Measurements from ENCODE around the gene IL13RA2.

The IL13RA2 gene

GRCh38 chrX:114985967-114986592, 31.3 kb downstream of the IL13RA2 start:
- Histone ChIP-seq H3K27ac (no peak overlapping the region), H3K27me3 (replicated peaks) (no peaks in the 10 kb centered on the region), H3K36me3 (replicated peaks) (no peaks in the 10 kb centered on the region), H3K4me3 (ENCODE audit: low read depth, low read length) (no peak overlapping the region)
- TF ChIP-seq, protein P1, sequence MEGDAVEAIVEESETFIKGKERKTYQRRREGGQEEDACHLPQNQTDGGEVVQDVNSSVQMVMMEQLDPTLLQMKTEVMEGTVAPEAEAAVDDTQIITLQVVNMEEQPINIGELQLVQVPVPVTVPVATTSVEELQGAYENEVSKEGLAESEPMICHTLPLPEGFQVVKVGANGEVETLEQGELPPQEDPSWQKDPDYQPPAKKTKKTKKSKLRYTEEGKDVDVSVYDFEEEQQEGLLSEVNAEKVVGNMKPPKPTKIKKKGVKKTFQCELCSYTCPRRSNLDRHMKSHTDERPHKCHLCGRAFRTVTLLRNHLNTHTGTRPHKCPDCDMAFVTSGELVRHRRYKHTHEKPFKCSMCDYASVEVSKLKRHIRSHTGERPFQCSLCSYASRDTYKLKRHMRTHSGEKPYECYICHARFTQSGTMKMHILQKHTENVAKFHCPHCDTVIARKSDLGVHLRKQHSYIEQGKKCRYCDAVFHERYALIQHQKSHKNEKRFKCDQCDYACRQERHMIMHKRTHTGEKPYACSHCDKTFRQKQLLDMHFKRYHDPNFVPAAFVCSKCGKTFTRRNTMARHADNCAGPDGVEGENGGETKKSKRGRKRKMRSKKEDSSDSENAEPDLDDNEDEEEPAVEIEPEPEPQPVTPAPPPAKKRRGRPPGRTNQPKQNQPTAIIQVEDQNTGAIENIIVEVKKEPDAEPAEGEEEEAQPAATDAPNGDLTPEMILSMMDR (IDR thresholded peaks at IDR 0.05; ENCODE audit: low read depth, low read length, missing control alignments): no peak
- in situ Hi-C loops (cut with HindIII; ENCODE audit: low pct_ligation_motif_present, low sequenced_read_pairs): no loop called here
- DNase-seq: no peak

DNA sequence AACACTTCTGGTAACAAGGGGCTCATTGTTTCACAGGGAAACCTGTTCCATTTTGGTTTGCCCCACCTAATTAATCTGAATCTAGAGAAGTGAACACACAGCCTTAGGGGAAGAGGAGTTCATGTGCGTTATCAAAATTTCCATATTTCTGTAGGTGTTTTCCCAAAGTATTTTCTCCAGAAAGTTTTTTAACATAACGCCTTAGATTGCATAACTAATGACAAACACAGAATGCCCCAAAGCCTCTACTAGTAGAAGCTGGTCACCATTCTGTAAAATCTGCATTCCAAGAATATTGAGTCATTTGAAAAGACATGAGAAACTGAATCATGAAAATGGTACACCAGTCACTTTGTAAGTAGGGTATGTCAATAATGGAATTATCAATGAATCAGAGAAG, 41.1 kb downstream of the IL13RA2 start:
- Histone ChIP-seq H3K27ac (no peak overlapping the region), H3K36me3 (replicated peaks) (no peaks in the 10 kb centered on the region), H3K4me3 (ENCODE audit: low read depth, low read length) (no peak overlapping the region), H3K27me3 (replicated peaks) (no peaks in the 10 kb centered on the region)
- DNase-seq: no peak
- in situ Hi-C loops (cut with HindIII; ENCODE audit: low pct_ligation_motif_present, low sequenced_read_pairs): no loop called here
- TF ChIP-seq, protein P1 (IDR thresholded peaks at IDR 0.05; ENCODE audit: low read depth, low read length, missing control alignments): no peak

- no peaks in the 10 kb centered on the region for H3K36me3 ChIP-seq (replicated peaks)
- TF ChIP-seq, protein P1 (IDR thresholded peaks at IDR 0.05; ENCODE audit: low read depth, low read length, missing control alignments): no peak
- H3K27ac ChIP-seq: no peak overlapping the region
- H3K27me3 ChIP-seq (replicated peaks): no peaks in the 10 kb centered on the region
- no peak for DNase-seq
- in situ Hi-C loops (cut with HindIII; ENCODE audit: low pct_ligation_motif_present, low sequenced_read_pairs): no loop called here
- H3K4me3 ChIP-seq (ENCODE audit: low read depth, low read length): no peak overlapping the region
These were observed 44.4 kb downstream of the IL13RA2 start for GRCh38 chrX:114973013-114973412.

DNA sequence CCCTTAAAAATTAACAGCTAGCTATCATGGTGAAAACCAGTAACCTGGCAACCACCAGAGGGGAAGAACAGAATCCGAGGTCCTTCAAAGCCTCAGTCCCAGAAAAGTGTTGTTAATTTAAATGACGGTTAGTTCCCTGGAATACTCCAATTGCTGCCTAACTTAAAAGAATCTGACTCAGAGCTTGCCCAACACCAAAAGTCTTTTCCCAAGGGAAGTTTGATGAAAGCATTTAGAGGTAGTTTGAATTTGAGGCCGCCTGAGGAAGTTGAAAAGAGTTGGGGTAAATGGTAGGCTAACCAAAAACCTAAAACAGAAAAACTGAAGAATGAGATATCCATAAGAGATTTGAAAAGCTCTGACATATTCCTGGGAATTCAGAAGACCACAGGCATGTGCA, 46.6 kb downstream of the IL13RA2 start:
- no peaks in the 10 kb centered on the region for H3K36me3 ChIP-seq (replicated peaks)
- H3K4me3 ChIP-seq (ENCODE audit: low read depth, low read length): no peak overlapping the region
- no peak for DNase-seq
- no peak overlapping the region for H3K27ac ChIP-seq
- TF ChIP-seq, protein P1 (IDR thresholded peaks at IDR 0.05; ENCODE audit: low read depth, low read length, missing control alignments): no peak
- H3K27me3 ChIP-seq (replicated peaks): no peaks in the 10 kb centered on the region
- in situ Hi-C loops (cut with HindIII; ENCODE audit: low pct_ligation_motif_present, low sequenced_read_pairs): no loop called here

- peak; percentile 1 for DNase-seq
- H3K4me3 ChIP-seq (ENCODE audit: low read depth, low read length): no peak overlapping the region
- H3K27me3 ChIP-seq (replicated peaks): no peaks in the 10 kb centered on the region
- in situ Hi-C loops (cut with HindIII; ENCODE audit: low pct_ligation_motif_present, low sequenced_read_pairs): no loop called here
- H3K36me3 ChIP-seq (replicated peaks): no peaks in the 10 kb centered on the region
- TF ChIP-seq, protein P1 (IDR thresholded peaks at IDR 0.05; ENCODE audit: low read depth, low read length, missing control alignments): no peak
- no peak overlapping the region for H3K27ac ChIP-seq
These were observed 53.0 kb downstream of the IL13RA2 start for GRCh38 chrX:114964374-114964773.

DNA sequence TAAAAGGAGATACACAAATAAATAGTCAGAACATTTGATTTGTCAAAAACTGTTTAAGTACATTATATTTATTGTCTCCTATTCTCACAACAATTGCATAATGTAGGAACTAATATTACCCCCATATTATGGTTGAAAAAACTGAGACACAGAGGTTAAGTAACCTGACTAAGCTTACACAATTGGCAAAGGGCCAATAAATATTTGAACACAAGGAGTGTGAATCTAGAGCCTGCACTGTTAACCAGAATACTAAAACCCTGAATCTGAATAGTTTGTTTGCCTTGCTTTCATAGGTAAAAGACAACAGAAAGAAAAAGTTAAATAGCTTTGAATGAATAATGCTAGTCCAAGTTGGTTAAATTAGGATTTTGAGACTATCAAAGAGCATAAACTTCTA, 55.2 kb downstream of the IL13RA2 start:
- H3K27ac ChIP-seq: no peak overlapping the region
- no peaks in the 10 kb centered on the region for H3K27me3 ChIP-seq (replicated peaks)
- TF ChIP-seq, protein P1 (IDR thresholded peaks at IDR 0.05; ENCODE audit: low read depth, low read length, missing control alignments): no peak
- no peak for DNase-seq
- in situ Hi-C loops (cut with HindIII; ENCODE audit: low pct_ligation_motif_present, low sequenced_read_pairs): no loop called here
- no peaks in the 10 kb centered on the region for H3K36me3 ChIP-seq (replicated peaks)
- H3K4me3 ChIP-seq (ENCODE audit: low read depth, low read length): no peak overlapping the region

Data from brain microvascular endothelial cell (primary cell).